Activated CD4-positive, alpha-beta memory T cell treated with anti-CD3 and anti-CD28 coated beads, Interleukin-2, amount 10 ng/mL, durations not matched to agents 7 days and 5 days (primary cell): ENCODE data around the gene PHKB. TPM values are rescaled to one million over a fixed set of nuclear protein-coding genes. Genes with fewer than 3 reads are reported as not detected.
A peak's percentile ranks its signal among the peaks of the same experiment; 100 is the strongest.

Experiments used
- CTCF ChIA-PET: fragments of 350-600 bp; sonication (Branson Sonifier 250); formaldehyde crosslinking; loops from one replicate; lab custom pipeline; 2021; ENCODE audit warnings: antibody characterized with exemption, inconsistent platforms; lab: Charles Lee
- POLR2A ChIA-PET: fragments of 350-600 bp; sonication (Branson Sonifier 250); formaldehyde crosslinking; loops from one replicate; lab custom pipeline; 2021; ENCODE audit warnings: antibody characterized with exemption; lab: Charles Lee
- DNase-seq: peaks from one replicate; pipeline ENCODE4 v3.0.0-alpha.2; 2020
- H3K27ac Mint-ChIP-seq: one replicate; pipeline ENCODE4 v1.8.0; 2021; ENCODE audit warnings: mild to moderate bottlenecking, mixed read lengths
- H3K27me3 Mint-ChIP-seq: one replicate; pipeline ENCODE4 v1.8.0; 2021; ENCODE audit warnings: mixed read lengths
- H3K36me3 Mint-ChIP-seq: one replicate; pipeline ENCODE4 v1.8.0; 2021; ENCODE audit warnings: low read depth, mixed read lengths
- H3K4me1 Mint-ChIP-seq: one replicate; pipeline ENCODE4 v1.8.0; 2021; ENCODE audit warnings: mixed read lengths
- H3K4me3 Mint-ChIP-seq: one replicate; pipeline ENCODE4 v1.8.0; 2021; ENCODE audit warnings: mild to moderate bottlenecking, mixed read lengths
- H3K9me3 Mint-ChIP-seq: one replicate; pipeline ENCODE4 v1.8.0; 2021; ENCODE audit warnings: mixed read lengths
- total RNA-seq, 2 experiments: library from RNA; stranded (reverse); gene quantifications; one replicate each; pipeline ENCODE4 v1.2.3, GENCODE V29; 2021

Gene PHKB
- total RNA-seq, 2 experiments from 2014 or later: 33.2 to 36.3 TPM

- CTCF ChIA-PET: no interaction called here
These were observed 266.0 kb downstream of the PHKB start for GRCh38 chr16:47727131-47727530.

GRCh38 chr16:47728205-47728604 lies 267.1 kb downstream of the PHKB start:
- POLR2A ChIA-PET: no interaction called here
- Mint-ChIP-seq H3K27ac (no peak overlapping the region), H3K4me1 (peaks cover 21% of the 10 kb centered on the region), H3K27me3 (peaks cover 7% of the 10 kb centered on the region), H3K36me3 (no peaks in the 10 kb centered on the region), H3K9me3 (no peaks in the 10 kb centered on the region), H3K4me3 (no peak overlapping the region)
- CTCF ChIA-PET: no interaction called here
- DNase-seq: no peak

More at GRCh38 chr16:47727131-47727530, 266.0 kb downstream of the PHKB start:
- Mint-ChIP-seq H3K4me3 (no peak overlapping the region), H3K27me3 (peaks cover 13% of the 10 kb centered on the region), H3K4me1 (peaks cover 11% of the 10 kb centered on the region), H3K9me3 (no peaks in the 10 kb centered on the region), H3K27ac (no peak overlapping the region), H3K36me3 (no peaks in the 10 kb centered on the region)
- DNase-seq: no peak
- POLR2A ChIA-PET: no interaction called here

GRCh38 chr16:47729701-47730100 lies 268.6 kb downstream of the PHKB start:
- Mint-ChIP-seq H3K4me1 (peaks cover 21% of the 10 kb centered on the region), H3K4me3 (no peak overlapping the region), H3K27ac (no peak overlapping the region), H3K36me3 (no peaks in the 10 kb centered on the region), H3K9me3 (no peaks in the 10 kb centered on the region), H3K27me3 (peaks cover 8% of the 10 kb centered on the region)
- ChIA-PET CTCF (no interaction called here), POLR2A (no interaction called here)
- DNase-seq: no peak

- no peak overlapping the region for H3K27ac Mint-ChIP-seq
- H3K27me3 Mint-ChIP-seq: peaks cover 6% of the 10 kb centered on the region
- peaks cover 21% of the 10 kb centered on the region for H3K4me1 Mint-ChIP-seq
- POLR2A ChIA-PET: no interaction called here
- H3K9me3 Mint-ChIP-seq: no peaks in the 10 kb centered on the region
- DNase-seq: no peak
- no peaks in the 10 kb centered on the region for H3K36me3 Mint-ChIP-seq
- H3K4me3 Mint-ChIP-seq: no peak overlapping the region
- CTCF ChIA-PET: no interaction called here
These were observed 270.1 kb downstream of the PHKB start for GRCh38 chr16:47731252-47731651.

GRCh38 chr16:47732122-47732521 lies 271.0 kb downstream of the PHKB start:
- CTCF ChIA-PET: interaction anchor here (0.9 kb wide), 1 partner anchor 270 kb away, joined by 3 read pairs; no protein-coding TSS in a partner anchor
- H3K4me1 Mint-ChIP-seq: peaks cover 21% of the 10 kb centered on the region
- no peak overlapping the region for H3K27ac Mint-ChIP-seq
- no peaks in the 10 kb centered on the region for H3K9me3 Mint-ChIP-seq
- DNase-seq: no peak
- H3K36me3 Mint-ChIP-seq: no peaks in the 10 kb centered on the region
- H3K4me3 Mint-ChIP-seq: no peak overlapping the region
- POLR2A ChIA-PET: interaction anchor here (1.0 to 1.1 kb wide), 3 partner anchors 9 to 47 kb away, joined by 3 read pairs; no protein-coding TSS in a partner anchor
- H3K27me3 Mint-ChIP-seq: peaks cover 9% of the 10 kb centered on the region

- peak overlapping the region; percentile 63 for H3K27ac Mint-ChIP-seq
These were observed 271.5 kb downstream of the PHKB start for GRCh38 chr16:47732523-47733111.

GRCh38 chr16:47734081-47734857 lies 273.1 kb downstream of the PHKB start:
- Mint-ChIP-seq H3K36me3 (no peaks in the 10 kb centered on the region), H3K4me1 (peaks cover 15% of the 10 kb centered on the region), H3K4me3 (no peak overlapping the region), H3K9me3 (peaks cover 3% of the 10 kb centered on the region), H3K27ac (no peak overlapping the region), H3K27me3 (peaks cover 9% of the 10 kb centered on the region)
- CTCF ChIA-PET: no interaction called here
- no peak for DNase-seq
- POLR2A ChIA-PET: no interaction called here

More at GRCh38 chr16:47732523-47733111, 271.5 kb downstream of the PHKB start:
- peak; percentile 51 for DNase-seq
- peaks cover 21% of the 10 kb centered on the region for H3K4me1 Mint-ChIP-seq
- ChIA-PET POLR2A (interaction anchor here (1.0 to 1.1 kb wide), 3 partner anchors 9 to 47 kb away, joined by 3 read pairs; no protein-coding TSS in a partner anchor), CTCF (interaction anchor here (0.9 kb wide), 1 partner anchor 271 kb away, joined by 3 read pairs; no protein-coding TSS in a partner anchor)
- peak overlapping the region; percentile 43 for H3K4me3 Mint-ChIP-seq
- H3K9me3 Mint-ChIP-seq: no peaks in the 10 kb centered on the region
- peaks cover 9% of the 10 kb centered on the region for H3K27me3 Mint-ChIP-seq
- no peaks in the 10 kb centered on the region for H3K36me3 Mint-ChIP-seq

- peaks cover 7% of the 10 kb centered on the region for H3K27me3 Mint-ChIP-seq
- POLR2A ChIA-PET: no interaction called here
- H3K4me3 Mint-ChIP-seq: no peak overlapping the region
- H3K9me3 Mint-ChIP-seq: peaks cover 3% of the 10 kb centered on the region
- CTCF ChIA-PET: no interaction called here
- no peaks in the 10 kb centered on the region for H3K36me3 Mint-ChIP-seq
- no peak overlapping the region for H3K27ac Mint-ChIP-seq
- peaks cover 15% of the 10 kb centered on the region for H3K4me1 Mint-ChIP-seq
- no peak for DNase-seq
These were observed 274.0 kb downstream of the PHKB start for GRCh38 chr16:47734987-47735594.

- CTCF ChIA-PET: no interaction called here
- Mint-ChIP-seq H3K27me3 (peaks cover 8% of the 10 kb centered on the region), H3K27ac (no peak overlapping the region), H3K9me3 (no peaks in the 10 kb centered on the region), H3K4me1 (no peaks in the 10 kb centered on the region), H3K36me3 (no peaks in the 10 kb centered on the region), H3K4me3 (no peak overlapping the region)
- POLR2A ChIA-PET: no interaction called here
- no peak for DNase-seq
These were observed 289.2 kb downstream of the PHKB start for GRCh38 chr16:47750371-47750770.

Other genes with a start within 250 kb of the PHKB start
- gene ITFG1, start 268 bp upstream of the PHKB start, total RNA-seq: 10 to 100 TPM; 27.9 to 28.8 TPM